IMR-90 (cell line): ENCODE data around the gene RAI1. TPM values are rescaled to one million over a fixed set of nuclear protein-coding genes. Genes with fewer than 3 reads are reported as not detected.

Experiments
- ATAC-seq: fragments of 200-7000 bp; cut with Tn5 transposase; 2 replicates; pipeline ENCODE4 v1.9.1; 2020; ENCODE audit warnings: low read depth, mild to moderate bottlenecking, moderate library complexity
- BruUV-seq: library from RNA; stranded (reverse); fragments of 400-500 nt; replicated peaks from 2 replicates; lab custom pipeline; 2021; lab: Mats Ljungman, UMichigan
- CTCF ChIA-PET: fragments of 300-600 bp; formaldehyde crosslinking; extraction: SDS; loops from one replicate; lab custom pipeline; 2021; ENCODE audit warnings: antibody characterized with exemption; lab: Yijun Ruan, JAX
- POLR2A ChIA-PET: fragments of 300-600 bp; sonication (Branson Sonifier 250); formaldehyde crosslinking; loops from one replicate; lab custom pipeline; 2022; ENCODE audit warnings: antibody characterized with exemption; ENCODE audit not compliant: unreplicated experiment; lab: Charles Lee
- DNase-seq: peaks from one replicate; pipeline ENCODE4 v3.0.0; 2013
- H2AFZ ChIP-seq: replicated peaks from 2 replicates; pipeline ENCODE3; 2013; ENCODE audit warnings: low read length, mild to moderate bottlenecking; ENCODE audit not compliant: poor library complexity
- H2AK5ac ChIP-seq: 2 replicates; pipeline ENCODE4 v1.6.1; 2013; ENCODE audit warnings: low read depth, low read length, inconsistent platforms
- H2AK9ac ChIP-seq: replicated peaks from 2 replicates; pipeline ENCODE3; 2013; ENCODE audit warnings: mild to moderate bottlenecking, low read depth, low read length, moderate library complexity; ENCODE audit not compliant: poor library complexity
- H2BK120ac ChIP-seq: 2 replicates; pipeline ENCODE4 v1.6.1; 2013; ENCODE audit warnings: low read depth, low read length, inconsistent platforms
- H2BK15ac ChIP-seq: 3 replicates; pipeline ENCODE4 v1.6.1; 2013; ENCODE audit warnings: low read depth, low read length, inconsistent platforms
- H2BK20ac ChIP-seq: 2 replicates; pipeline ENCODE4 v1.6.1; 2013; ENCODE audit warnings: low read depth, mild to moderate bottlenecking, inconsistent platforms, low read length, moderate library complexity
- H2BK5ac ChIP-seq: 2 replicates; pipeline ENCODE4 v1.6.1; 2013; ENCODE audit warnings: mild to moderate bottlenecking, low read depth, low read length, inconsistent platforms; ENCODE audit not compliant: poor library complexity, severe bottlenecking
- H3K14ac ChIP-seq: replicated peaks from 2 replicates; pipeline ENCODE4 v1.6.1; 2013; ENCODE audit warnings: low read depth, low read length, inconsistent platforms
- H3K18ac ChIP-seq: 2 replicates; pipeline ENCODE4 v1.6.1; 2013; ENCODE audit warnings: low read depth, low read length, control low read depth
- H3K23ac ChIP-seq: 2 replicates; pipeline ENCODE4 v1.6.1; 2013; ENCODE audit warnings: low read depth, low read length, inconsistent platforms
- H3K27ac ChIP-seq: 2 replicates; pipeline ENCODE4 v1.5.1; 2013; ENCODE audit warnings: mild to moderate bottlenecking, control low read depth, low read length; ENCODE audit not compliant: insufficient read depth
- H3K27me3 ChIP-seq: 2 replicates; pipeline ENCODE4 v1.6.1; 2013; ENCODE audit warnings: low read length; ENCODE audit not compliant: control insufficient read depth, insufficient read depth
- H3K36me3 ChIP-seq: 2 replicates; pipeline ENCODE4 v1.6.1; 2013; ENCODE audit warnings: low read length, mixed read lengths; ENCODE audit not compliant: control insufficient read depth, insufficient read depth
- H3K4ac ChIP-seq: 2 replicates; pipeline ENCODE4 v1.6.1; 2013; ENCODE audit warnings: low read depth, low read length, inconsistent platforms
- H3K4me1 ChIP-seq: 2 replicates; pipeline ENCODE4 v1.6.1; 2013; ENCODE audit warnings: low read length, mixed read lengths; ENCODE audit not compliant: control insufficient read depth, insufficient read depth
- H3K4me2 ChIP-seq: 2 replicates; pipeline ENCODE4 v1.6.1; 2013; ENCODE audit warnings: low read depth, mild to moderate bottlenecking, control low read depth, low read length, moderate library complexity
- H3K4me3 ChIP-seq: 2 replicates; pipeline ENCODE4 v1.5.1; 2013; ENCODE audit warnings: low read depth, mild to moderate bottlenecking, control low read depth, low read length, moderate library complexity; ENCODE audit not compliant: insufficient read depth
- H3K56ac ChIP-seq: 2 replicates; pipeline ENCODE4 v1.6.1; 2013; ENCODE audit warnings: low read length, inconsistent platforms; ENCODE audit not compliant: insufficient read depth; ENCODE audit errors: extremely low read depth
- H3K79me1 ChIP-seq, 2 experiments: 2 replicates each; pipeline ENCODE4 v1.6.1; 2013; ENCODE audit warnings: low read length in 2 of 2, inconsistent platforms in 1 of 2, low read depth in 1 of 2
- H3K9ac ChIP-seq: 2 replicates; pipeline ENCODE4 v1.6.1; 2013; ENCODE audit warnings: low read depth, low read length, control low read depth
- H3K9me1 ChIP-seq: 2 replicates; pipeline ENCODE4 v1.6.1; 2013; ENCODE audit warnings: low read length, inconsistent platforms; ENCODE audit not compliant: insufficient read depth
- H3K9me3 ChIP-seq: 2 replicates; pipeline ENCODE4 v1.6.1; 2013; ENCODE audit warnings: low read length; ENCODE audit not compliant: control insufficient read depth, insufficient read depth
- H4K20me1 ChIP-seq: 2 replicates; pipeline ENCODE4 v1.6.1; 2013; ENCODE audit warnings: low read length, inconsistent platforms; ENCODE audit not compliant: insufficient read depth
- H4K5ac ChIP-seq: 2 replicates; pipeline ENCODE4 v1.6.1; 2013; ENCODE audit warnings: mild to moderate bottlenecking, low read depth, low read length, control low read depth
- H4K8ac ChIP-seq, 2 experiments: 2 replicates each; pipeline ENCODE4 v1.6.1; 2013; ENCODE audit warnings: low read depth in 2 of 2, low read length in 2 of 2, control low read depth in 1 of 2, inconsistent platforms in 1 of 2
- H4K91ac ChIP-seq: 2 replicates; pipeline ENCODE4 v1.6.1; 2013; ENCODE audit warnings: low read depth, low read length, inconsistent platforms; ENCODE audit not compliant: insufficient read depth
- BHLHE40 ChIP-seq: fragments of 150-350 bp; IDR thresholded peaks from 2 replicates; pipeline ENCODE4 v1.6.1; 2016; ENCODE audit warnings: mild to moderate bottlenecking, low read depth, low read length
- CHD1 ChIP-seq: IDR thresholded peaks from 2 replicates; pipeline ENCODE4 v1.6.1; 2012; ENCODE audit warnings: low read depth, low read length, improper control_type of control experiment
- FOS ChIP-seq: fragments of 150-350 bp; IDR thresholded peaks from 2 replicates; pipeline ENCODE4 v1.6.1; 2016; ENCODE audit warnings: low read depth, low read length
- MAFK ChIP-seq: IDR thresholded peaks from 2 replicates; pipeline ENCODE4 v1.6.1; 2012; ENCODE audit warnings: low read depth, low read length, improper control_type of control experiment
- MAZ ChIP-seq: IDR thresholded peaks from 2 replicates; pipeline ENCODE4 v1.6.1; 2012; ENCODE audit warnings: low read depth, mild to moderate bottlenecking, low read length, improper control_type of control experiment, moderate library complexity, borderline replicate concordance
- RAD21 ChIP-seq: IDR thresholded peaks from 2 replicates; pipeline ENCODE4 v1.6.1; 2012; ENCODE audit warnings: low read length, improper control_type of control experiment
- RCOR1 ChIP-seq: IDR thresholded peaks from 2 replicates; pipeline ENCODE4 v1.6.1; 2012; ENCODE audit warnings: mild to moderate bottlenecking, low read length, improper control_type of control experiment; ENCODE audit not compliant: insufficient replicate concordance
- RFX5 ChIP-seq: IDR thresholded peaks from 2 replicates; pipeline ENCODE4 v1.8.0; 2012; ENCODE audit warnings: low read depth, mild to moderate bottlenecking, low read length, moderate library complexity
- SMC3 ChIP-seq: fragments of 150-350 bp; IDR thresholded peaks from 2 replicates; pipeline ENCODE4 v1.6.1; 2016; ENCODE audit warnings: low read depth, mild to moderate bottlenecking, antibody characterized with exemption, low read length, moderate library complexity
- WGBS, 2 experiments: methylation state at CpG; one replicate each; pipeline versions ENCODE4 v1.1.5 to v1.1.7; 2013; ENCODE audit warnings: missing lambda C conversion rate in 2 of 2; ENCODE audit not compliant: insufficient read length in 1 of 2; ENCODE audit errors: extremely low coverage in 2 of 2; 5-methylcytosine and 5-hydroxymethylcytosine counted together
- dilution Hi-C: fragments of 300-500 bp; cut with HindIII; formaldehyde crosslinking; loops from one replicate; pipeline ENCODE4 v1.14.3; 2018; ENCODE audit warnings: low sequenced_read_pairs; ENCODE audit not compliant: unreplicated experiment
- in situ Hi-C: fragments of 300-500 bp; cut with MboI; formaldehyde crosslinking; loops from 3 replicates; pipeline ENCODE4 v1.14.3; 2019; ENCODE audit warnings: low sequenced_read_pairs, inconsistent platforms, mixed read lengths
- intact Hi-C: fragments of 100-400 bp; cut with micrococcal nuclease; formaldehyde crosslinking; loops from 2 replicates; pipeline ENCODE4 v1.10.0; 2022
- polyA plus RNA-seq, 3 experiments: library from polyadenylated mRNA; depleted of rRNA; stranded (reverse); fragments of >200 nt; gene quantifications; 2 replicates each; pipeline ENCODE4 v1.2.3, GENCODE V29; 2012; ENCODE audit warnings: low replicate concordance in 1 of 3
- total RNA-seq: library from RNA; depleted of rRNA; stranded (reverse); fragments of >200 nt; gene quantifications from 2 replicates; pipeline ENCODE4 v1.2.3, GENCODE V29; 2012

The RAI1 gene
- total and polyA plus RNA-seq, 2 of the 4 experiments (the other 2 are of a cell fraction): 1.8 to 10.5 TPM

DNA sequence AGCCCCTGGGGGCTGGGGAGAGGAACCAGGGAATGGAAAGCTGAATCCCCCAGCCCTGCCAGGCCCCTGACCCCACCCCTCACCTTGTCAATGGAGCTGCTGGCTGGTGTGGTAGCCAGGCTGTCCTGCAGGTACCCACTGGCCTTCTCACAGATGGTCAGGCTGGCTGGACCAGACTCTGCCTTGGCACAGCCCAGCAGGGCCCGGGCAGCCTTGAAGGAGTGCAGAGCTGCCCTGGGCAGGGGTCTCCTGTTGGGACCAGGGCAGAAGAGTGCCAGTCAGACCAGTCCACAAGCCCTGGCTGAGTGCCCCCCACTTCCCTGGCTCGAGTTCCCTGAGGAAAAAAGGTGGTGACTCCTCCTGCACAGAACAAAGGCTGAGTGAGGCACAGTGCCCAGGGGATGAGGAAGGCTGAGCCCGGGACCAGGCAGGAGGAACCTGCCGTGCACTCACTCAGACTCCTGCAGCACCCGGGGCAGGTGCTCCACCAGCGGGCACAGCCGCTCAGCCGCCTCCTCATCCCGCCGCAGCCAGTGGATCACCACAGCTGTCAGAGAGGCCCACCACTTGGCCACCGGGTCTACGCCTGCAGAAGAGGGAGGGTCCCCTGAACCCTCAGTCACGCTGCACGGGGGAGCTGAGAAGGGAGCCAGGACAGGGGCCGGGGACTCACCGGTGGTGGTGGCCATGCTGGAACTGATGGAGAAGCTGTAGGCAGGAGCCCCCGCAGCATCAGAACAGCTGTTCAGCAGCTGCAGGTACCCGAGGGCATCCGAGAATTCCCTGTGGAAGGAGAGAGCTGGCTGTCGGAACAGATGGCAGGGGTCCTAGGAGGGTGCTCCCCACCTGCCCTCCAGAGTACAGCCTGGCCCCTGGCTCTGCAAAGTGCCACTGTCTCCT is 133.2 kb downstream of the RAI1 start:
- Histone ChIP-seq H2AK5ac (no peak overlapping the region), H3K4me2 (no peak overlapping the region), H2BK5ac (no peak overlapping the region), H3K4me1 (peaks cover 17% of the 10 kb centered on the region), H2BK120ac (no peak overlapping the region), H3K27me3 (no peaks in the 10 kb centered on the region), H3K56ac (no peak overlapping the region), H4K91ac (no peak overlapping the region), H3K18ac (no peak overlapping the region), H3K9me3 (no peaks in the 10 kb centered on the region), H3K4ac (no peak overlapping the region), H4K5ac (no peak overlapping the region), H2BK15ac (no peak overlapping the region), H2BK20ac (no peak overlapping the region), H4K20me1 (peaks cover 58% of the 10 kb centered on the region), H4K8ac (no peak overlapping the region), H3K23ac (no peak overlapping the region), H3K14ac (no peak overlapping the region), H3K4me3 (no peak overlapping the region), H3K9me1 (peaks cover 7% of the 10 kb centered on the region; the same call in 1 of the 2 replicates), H3K36me3 (peaks cover 70% of the 10 kb centered on the region), H3K79me1 (peaks cover 3 to 34% of the 10 kb centered on the region in 2 experiments; a peak in 2 of 4 replicates), H3K9ac (no peak overlapping the region), H3K27ac (no peak overlapping the region), H2AK9ac (no peak overlapping the region), H2AFZ (no peak overlapping the region)
- POLR2A ChIA-PET: no interaction called here
- no peak for ATAC-seq
- TF ChIP-seq RAD21 (no peak), MAFK (no peak), SMC3 (no peak), RCOR1 (no peak), MAZ (no peak), BHLHE40 (no peak), RFX5 (no peak), FOS (no peak), CHD1 (no peak)
- DNase-seq: no peak
- 86% methylated on average over 12 of the region's 20 CpGs; no CpG with 5 or more reads in 1 of the 2 experiments for whole genome bisulfite sequencing, 2 experiments
- CTCF ChIA-PET: no interaction called here
- intact Hi-C loops (no loop called here), in situ Hi-C loops (no loop called here), dilution Hi-C loops (no loop called here)
- BruUV-seq: no TSS peak
